IgD-negative memory B cell (primary cell): ENCODE data around the gene SRPX2. TPM values are rescaled to one million over a fixed set of nuclear protein-coding genes. Genes with fewer than 3 reads are reported as not detected.
"Not testable (repeated sequence)": the region's sequence is repeated elsewhere in the genome, so short reads cannot be mapped to it uniquely, and the experiment has no call there.

Experiments
- H3K27ac Mint-ChIP-seq, 3 donors: one replicate each; pipeline ENCODE4 v1.8.0; 2020 to 2022; ENCODE audit warnings: mild to moderate bottlenecking in 3 of 3, mixed read lengths in 3 of 3, moderate library complexity in 1 of 3
- H3K27me3 Mint-ChIP-seq: one replicate; pipeline ENCODE4 v1.8.0; 2021; ENCODE audit warnings: mixed read lengths
- H3K36me3 Mint-ChIP-seq: one replicate; pipeline ENCODE4 v1.8.0; 2020; ENCODE audit warnings: mild to moderate bottlenecking, mixed read lengths
- H3K4me1 Mint-ChIP-seq, 3 donors: one replicate each; pipeline ENCODE4 v1.8.0; 2020 to 2022; ENCODE audit warnings: mixed read lengths in 3 of 3, mild to moderate bottlenecking in 1 of 3
- H3K4me3 Mint-ChIP-seq, 4 donors: one replicate each; pipeline ENCODE4 v1.8.0; 2020 to 2022; ENCODE audit warnings: mild to moderate bottlenecking in 4 of 4, mixed read lengths in 4 of 4, moderate library complexity in 3 of 4
- H3K9me3 Mint-ChIP-seq, 3 donors: one replicate each; pipeline ENCODE4 v1.8.0; 2020 to 2021; ENCODE audit warnings: mixed read lengths in 3 of 3, mild to moderate bottlenecking in 1 of 3
- polyA plus RNA-seq: library from polyadenylated mRNA; unstranded; fragments of 300-500 nt; fragmentation: Illumina TruSeq; gene quantifications from one replicate; pipeline ENCODE4 v1.2.3, GENCODE V29; 2021

Gene SRPX2
- polyA plus RNA-seq, 1 donor from 2014 or later = not detected

GRCh38 chrX:100698551-100698950 is 54.6 kb downstream of the SRPX2 start:
- Mint-ChIP-seq H3K4me3 (peak overlapping the region in 3 of 4 donors; percentile 15 to 74 (median 16)), H3K27ac (peak overlapping the region; percentile 1 to 18 (median 5)), H3K27me3 (peaks cover 8% of the 10 kb centered on the region), H3K9me3 (no peaks in the 10 kb centered on the region), H3K36me3 (no peaks in the 10 kb centered on the region), H3K4me1 (peaks cover 3 to 10% (median 7%) of the 10 kb centered on the region in 3 donors)

- no peaks in the 10 kb centered on the region for H3K9me3 Mint-ChIP-seq
- no peak overlapping the region for H3K27ac Mint-ChIP-seq
Observed at GRCh38 chrX:100700809-100701208, 56.8 kb downstream of the SRPX2 start.

GRCh38 chrX:100704581-100705203 is 60.7 kb downstream of the SRPX2 start:
- Mint-ChIP-seq H3K4me1 (no peaks in the 10 kb centered on the region), H3K27ac (no peak overlapping the region), H3K9me3 (no peaks in the 10 kb centered on the region), H3K27me3 (peaks cover 12% of the 10 kb centered on the region), H3K36me3 (no peaks in the 10 kb centered on the region), H3K4me3 (no peak overlapping the region)

More at GRCh38 chrX:100700809-100701208, 56.8 kb downstream of the SRPX2 start:
- Mint-ChIP-seq H3K4me1 (peaks cover 3 to 10% (median 7%) of the 10 kb centered on the region in 3 donors), H3K27me3 (peaks cover 11% of the 10 kb centered on the region), H3K36me3 (no peaks in the 10 kb centered on the region), H3K4me3 (no peak overlapping the region)

- peaks cover 5% of the 10 kb centered on the region for H3K27me3 Mint-ChIP-seq
- no peak overlapping the region for H3K27ac Mint-ChIP-seq
- H3K9me3 Mint-ChIP-seq = no peaks in the 10 kb centered on the region
- no peaks in the 10 kb centered on the region for H3K4me1 Mint-ChIP-seq
- H3K36me3 Mint-ChIP-seq = no peaks in the 10 kb centered on the region
- no peak overlapping the region for H3K4me3 Mint-ChIP-seq
Observed at GRCh38 chrX:100710816-100711215, 66.8 kb downstream of the SRPX2 start.

- H3K4me3 Mint-ChIP-seq = no peak overlapping the region
- H3K9me3 Mint-ChIP-seq = peaks cover 0 to 1% (median 0%) of the 10 kb centered on the region in 3 donors
- H3K36me3 Mint-ChIP-seq = no peaks in the 10 kb centered on the region
- no peak overlapping the region for H3K27ac Mint-ChIP-seq
- H3K4me1 Mint-ChIP-seq = no peaks in the 10 kb centered on the region
- H3K27me3 Mint-ChIP-seq = peaks cover 2% of the 10 kb centered on the region
Observed at GRCh38 chrX:100717363-100717762, 73.4 kb downstream of the SRPX2 start.

- Mint-ChIP-seq H3K9me3 (peaks cover 0 to 5% (median 0%) of the 10 kb centered on the region in 3 donors), H3K27me3 (peaks cover 2% of the 10 kb centered on the region), H3K27ac (no peak overlapping the region), H3K36me3 (no peaks in the 10 kb centered on the region), H3K4me1 (no peaks in the 10 kb centered on the region), H3K4me3 (no peak overlapping the region)
Observed at GRCh38 chrX:100719139-100719538, 75.1 kb downstream of the SRPX2 start.

GRCh38 chrX:100720301-100720700 is 76.3 kb downstream of the SRPX2 start:
- no peak overlapping the region for H3K4me3 Mint-ChIP-seq
- peaks cover 0 to 7% (median 0%) of the 10 kb centered on the region in 3 donors for H3K9me3 Mint-ChIP-seq
- H3K27me3 Mint-ChIP-seq = peaks cover 6% of the 10 kb centered on the region
- no peaks in the 10 kb centered on the region for H3K36me3 Mint-ChIP-seq
- H3K4me1 Mint-ChIP-seq = no peaks in the 10 kb centered on the region
- no peak overlapping the region for H3K27ac Mint-ChIP-seq

- Mint-ChIP-seq H3K27me3 (peaks cover 9% of the 10 kb centered on the region), H3K36me3 (no peaks in the 10 kb centered on the region), H3K9me3 (peaks cover 0 to 7% (median 0%) of the 10 kb centered on the region in 3 donors), H3K4me1 (no peaks in the 10 kb centered on the region), H3K4me3 (no peak overlapping the region), H3K27ac (no peak overlapping the region)
Observed at GRCh38 chrX:100721328-100721727, 77.3 kb downstream of the SRPX2 start.

GRCh38 chrX:100724006-100724405 is 80.0 kb downstream of the SRPX2 start:
- H3K4me1 Mint-ChIP-seq, H3K36me3 Mint-ChIP-seq, H3K4me3 Mint-ChIP-seq, H3K27ac Mint-ChIP-seq, H3K9me3 Mint-ChIP-seq: not testable (repeated sequence)
- H3K27me3 Mint-ChIP-seq = peaks cover 13% of the 10 kb centered on the region

Other genes with a start within 250 kb of the SRPX2 start
- not detected for gene PCDH19, start 233.9 kb upstream of the SRPX2 start, polyA plus RNA-seq
- gene TNMD, start 59.3 kb upstream of the SRPX2 start, polyA plus RNA-seq = not detected
- gene TSPAN6, start 7.4 kb upstream of the SRPX2 start, polyA plus RNA-seq = 0.19 TPM
- gene SYTL4, start 87.9 kb downstream of the SRPX2 start, polyA plus RNA-seq = 0.11 TPM
- gene CSTF2, start 176.2 kb downstream of the SRPX2 start, polyA plus RNA-seq = 14.0 TPM
- gene NOX1, start 230.2 kb downstream of the SRPX2 start, polyA plus RNA-seq = not detected